ENCODE measurements around the gene PCNX2. TPM values are rescaled to one million over a fixed set of nuclear protein-coding genes. Genes with fewer than 3 reads are reported as not detected.
"Not testable (repeated sequence)": the region's sequence is repeated elsewhere in the genome, so short reads cannot be mapped to it uniquely, and the experiment has no call there.

The PCNX2 gene
- total RNA-seq, 2 experiments from 2014 or later = 25.0 to 29.8 TPM

DNA sequence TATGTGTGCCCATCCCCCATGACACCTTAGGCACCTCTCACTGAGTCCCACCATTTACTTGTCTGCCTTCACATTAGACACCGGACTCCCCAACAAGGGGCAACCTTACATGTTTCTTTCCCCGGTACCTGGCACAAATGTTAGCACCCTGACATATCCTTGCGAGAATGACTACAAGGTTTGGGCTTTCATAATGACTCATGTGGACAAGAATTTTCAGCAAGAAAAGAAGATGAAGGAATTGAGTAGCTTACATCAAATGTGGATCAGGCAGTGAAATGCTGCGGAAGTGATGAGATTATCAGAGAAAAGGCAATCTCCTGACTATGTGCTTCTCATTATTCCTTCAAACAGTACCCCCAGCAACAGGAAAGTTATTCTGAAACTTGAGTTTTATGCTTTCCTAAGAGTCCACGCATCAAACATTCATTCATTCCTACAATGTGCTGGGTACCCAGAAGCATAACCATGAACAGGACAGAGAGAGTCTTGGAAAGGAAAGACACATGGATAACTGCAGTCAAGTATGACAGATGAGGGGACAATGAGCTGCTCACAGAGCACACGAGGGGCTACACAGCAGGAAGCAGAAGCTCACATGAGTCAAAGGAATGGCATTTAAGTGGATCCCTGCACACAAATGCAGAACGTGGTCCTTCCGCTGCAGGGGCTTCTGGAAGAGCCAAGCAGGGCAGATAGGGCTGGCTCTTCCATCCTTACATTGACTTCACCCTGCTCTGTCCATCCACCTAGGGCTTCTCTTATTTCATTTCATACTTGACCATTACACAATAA, 112.1 kb downstream of the PCNX2 start:
- Mint-ChIP-seq H3K4me3 (no peak overlapping the region), H3K4me1 (peaks cover 17% of the 10 kb centered on the region), H3K36me3 (ENCODE audit: low read depth) (peaks cover 44% of the 10 kb centered on the region), H3K9me3 (peaks cover 15% of the 10 kb centered on the region), H3K27ac (no peak overlapping the region), H3K27me3 (no peaks in the 10 kb centered on the region)
- DNase-seq = no peak
- POLR2A ChIA-PET = no interaction called here
- CTCF ChIA-PET = no interaction called here

DNA sequence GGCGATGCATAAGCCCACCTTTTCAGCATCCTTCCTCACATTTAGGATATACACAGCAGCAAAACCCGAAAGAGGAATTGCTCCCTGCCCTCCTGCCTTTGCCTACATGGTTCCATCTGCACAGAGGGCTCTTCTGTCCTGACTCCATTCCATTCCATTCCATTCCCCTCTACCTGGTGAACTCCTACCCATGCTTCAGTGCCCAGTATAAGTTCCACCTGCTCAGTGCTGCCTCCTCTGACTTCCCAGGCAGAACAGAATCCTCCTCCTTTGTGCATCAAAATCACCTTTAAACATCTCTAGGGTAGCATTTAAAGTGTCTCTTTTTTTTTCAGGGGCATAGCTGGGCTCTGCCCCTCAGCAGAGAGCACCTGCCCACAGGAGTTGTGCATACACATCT, 112.9 kb downstream of the PCNX2 start:
- Mint-ChIP-seq H3K27me3 (no peaks in the 10 kb centered on the region), H3K9me3 (peaks cover 23% of the 10 kb centered on the region), H3K4me1 (peaks cover 17% of the 10 kb centered on the region), H3K4me3 (no peak overlapping the region), H3K27ac (no peak overlapping the region), H3K36me3 (ENCODE audit: low read depth) (peaks cover 53% of the 10 kb centered on the region)
- POLR2A ChIA-PET = no interaction called here
- no peak for DNase-seq
- CTCF ChIA-PET = no interaction called here

DNA sequence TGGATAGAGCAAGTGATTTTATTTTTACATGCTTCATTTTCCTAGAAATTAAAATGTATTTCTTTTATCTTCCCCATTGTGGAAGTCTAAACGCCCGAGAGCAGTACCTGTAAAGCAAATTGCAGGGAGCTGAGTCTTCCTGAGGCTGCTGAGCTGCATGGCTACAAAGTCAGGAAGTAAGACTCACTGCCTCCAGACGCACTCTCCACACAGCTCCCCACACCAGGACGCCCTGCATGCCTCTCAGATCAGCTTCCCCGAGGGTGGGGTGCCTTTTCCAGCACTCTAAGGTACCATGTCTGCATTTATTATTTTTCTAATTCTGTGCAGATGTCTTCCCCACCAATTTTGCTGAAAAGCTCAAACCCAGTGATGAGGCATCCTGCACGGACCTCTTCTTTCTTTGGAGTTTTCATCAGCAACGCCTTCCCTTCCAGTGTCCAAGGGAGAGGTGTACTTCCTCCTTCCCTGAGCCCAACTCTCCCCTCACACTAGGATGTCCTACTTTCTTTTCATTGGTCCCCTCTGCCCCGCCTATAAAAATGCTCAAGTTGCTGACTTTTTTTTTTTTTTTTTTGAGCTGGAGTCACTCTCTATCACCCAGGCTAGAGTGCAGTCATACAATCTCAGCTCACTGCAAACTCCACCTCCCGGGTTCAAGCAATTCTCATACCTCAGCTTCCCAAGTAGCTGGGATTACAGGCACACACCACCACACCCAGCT, 114.7 kb downstream of the PCNX2 start:
- POLR2A ChIA-PET = no interaction called here
- Mint-ChIP-seq H3K27ac (no peak overlapping the region), H3K27me3 (no peaks in the 10 kb centered on the region), H3K36me3 (ENCODE audit: low read depth) (peaks cover 68% of the 10 kb centered on the region), H3K4me1 (peaks cover 17% of the 10 kb centered on the region), H3K9me3 (peaks cover 33% of the 10 kb centered on the region), H3K4me3 (no peak overlapping the region)
- CTCF ChIA-PET = interaction anchor here (0.6 to 1.6 kb wide), 2 partner anchors 28 to 62 kb away, joined by 3 to 4 read pairs; no protein-coding TSS in a partner anchor
- no peak for DNase-seq

DNA sequence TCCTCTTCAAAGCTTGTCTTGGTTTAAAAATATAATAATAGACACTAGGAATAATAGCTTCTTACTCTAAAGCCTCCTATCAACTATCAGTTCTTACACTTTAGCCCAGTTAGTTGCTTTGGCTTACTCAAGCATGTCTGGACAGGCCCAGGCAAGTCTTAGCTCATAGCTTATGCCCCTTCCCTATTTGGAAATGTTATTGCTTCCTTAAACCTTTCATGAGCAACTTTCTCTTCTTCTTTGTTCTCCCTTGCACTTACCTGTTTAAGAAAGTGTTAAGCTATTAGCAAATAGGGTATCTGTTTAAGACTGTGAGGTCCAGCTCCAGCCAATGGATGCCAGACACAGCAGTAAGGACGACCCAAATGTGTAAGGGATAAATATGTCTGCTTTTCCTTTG, 115.9 kb downstream of the PCNX2 start:
- peaks cover 79% of the 10 kb centered on the region for H3K36me3 Mint-ChIP-seq (ENCODE audit: low read depth)
- H3K27me3 Mint-ChIP-seq, DNase-seq, POLR2A ChIA-PET, H3K4me3 Mint-ChIP-seq: not testable (repeated sequence)
- H3K9me3 Mint-ChIP-seq = peaks cover 33% of the 10 kb centered on the region
- CTCF ChIA-PET = interaction anchor here (0.9 to 1.6 kb wide), 2 partner anchors 29 to 117 kb away, joined by 3 to 4 read pairs; no protein-coding TSS in a partner anchor
- peaks cover 17% of the 10 kb centered on the region for H3K4me1 Mint-ChIP-seq
- peak overlapping the region; percentile 48 for H3K27ac Mint-ChIP-seq

DNA sequence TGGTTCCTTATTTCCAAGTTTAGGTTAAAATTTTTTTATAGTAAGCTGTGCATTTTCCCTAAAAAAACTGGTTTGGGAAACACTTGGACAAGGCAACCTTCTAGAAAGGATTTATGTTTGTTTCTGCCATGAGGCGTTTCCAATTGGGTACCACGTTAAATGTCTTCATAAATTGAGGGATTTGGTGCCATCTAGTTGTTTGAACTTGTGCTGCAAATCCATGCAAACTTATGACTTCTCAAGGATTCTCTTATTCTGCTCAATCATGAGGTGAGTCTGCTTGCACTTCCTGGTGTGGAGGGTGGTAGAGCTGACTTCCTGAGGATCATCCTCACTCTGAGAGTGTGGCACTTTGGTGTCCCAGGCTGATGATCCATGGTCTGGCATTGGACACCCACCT, 123.3 kb downstream of the PCNX2 start:
- ChIA-PET CTCF (interaction anchor here (0.6 kb wide), 1 partner anchor 909 kb away, joined by 3 read pairs; no protein-coding TSS in a partner anchor), POLR2A (no interaction called here)
- no peak for DNase-seq
- no peaks in the 10 kb centered on the region for H3K4me1 Mint-ChIP-seq
- no peaks in the 10 kb centered on the region for H3K27me3 Mint-ChIP-seq
- no peak overlapping the region for H3K27ac Mint-ChIP-seq
- H3K4me3 Mint-ChIP-seq = no peak overlapping the region
- H3K36me3 Mint-ChIP-seq (ENCODE audit: low read depth) = peaks cover 61% of the 10 kb centered on the region
- peaks cover 21% of the 10 kb centered on the region for H3K9me3 Mint-ChIP-seq

DNA sequence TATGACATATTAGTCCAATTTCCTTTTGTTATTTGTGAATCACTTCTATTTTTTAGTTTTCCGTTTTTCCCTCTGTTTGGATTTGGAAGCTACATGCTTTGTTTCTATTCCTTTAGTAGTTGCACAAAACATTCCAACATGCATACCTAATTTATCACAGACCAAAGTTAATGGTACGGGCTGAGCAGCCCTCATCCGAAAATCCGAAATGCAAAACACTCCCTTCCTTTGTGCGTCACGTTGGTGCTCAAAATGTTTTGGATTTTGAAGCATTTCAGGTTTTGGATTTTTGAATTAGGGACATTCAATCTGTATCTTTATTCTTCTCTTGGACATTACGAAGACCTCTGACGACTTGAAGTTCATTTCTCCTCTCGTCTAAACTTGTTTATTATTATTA, 124.8 kb downstream of the PCNX2 start:
- Mint-ChIP-seq H3K27ac (no peak overlapping the region), H3K9me3 (peaks cover 15% of the 10 kb centered on the region), H3K27me3 (no peaks in the 10 kb centered on the region), H3K4me1 (no peaks in the 10 kb centered on the region), H3K4me3 (no peak overlapping the region), H3K36me3 (ENCODE audit: low read depth) (peaks cover 53% of the 10 kb centered on the region)
- POLR2A ChIA-PET = no interaction called here
- DNase-seq = no peak
- CTCF ChIA-PET = no interaction called here

DNA sequence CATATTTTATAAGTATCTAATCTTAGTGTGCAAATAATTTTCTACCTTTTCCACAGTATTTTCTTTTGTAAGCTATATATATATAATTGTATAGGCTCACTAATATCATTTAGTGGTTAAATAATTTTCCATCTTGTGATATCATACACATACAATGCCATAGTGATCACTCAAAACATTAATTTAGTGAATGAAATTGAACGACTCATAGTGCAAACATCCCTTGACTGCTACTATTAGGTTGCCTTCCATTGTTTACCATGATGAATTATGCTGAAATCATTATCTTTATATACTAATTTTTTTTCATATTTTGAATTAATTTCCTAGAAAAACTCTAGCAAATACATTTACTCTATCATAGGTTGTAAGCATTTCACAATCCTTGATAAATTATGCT, 127.1 kb downstream of the PCNX2 start:
- no peak for DNase-seq
- H3K4me1 Mint-ChIP-seq = no peaks in the 10 kb centered on the region
- H3K4me3 Mint-ChIP-seq = no peak overlapping the region
- peaks cover 25% of the 10 kb centered on the region for H3K9me3 Mint-ChIP-seq
- H3K27me3 Mint-ChIP-seq = no peaks in the 10 kb centered on the region
- peaks cover 49% of the 10 kb centered on the region for H3K36me3 Mint-ChIP-seq (ENCODE audit: low read depth)
- CTCF ChIA-PET = no interaction called here
- no peak overlapping the region for H3K27ac Mint-ChIP-seq
- POLR2A ChIA-PET = no interaction called here

DNA sequence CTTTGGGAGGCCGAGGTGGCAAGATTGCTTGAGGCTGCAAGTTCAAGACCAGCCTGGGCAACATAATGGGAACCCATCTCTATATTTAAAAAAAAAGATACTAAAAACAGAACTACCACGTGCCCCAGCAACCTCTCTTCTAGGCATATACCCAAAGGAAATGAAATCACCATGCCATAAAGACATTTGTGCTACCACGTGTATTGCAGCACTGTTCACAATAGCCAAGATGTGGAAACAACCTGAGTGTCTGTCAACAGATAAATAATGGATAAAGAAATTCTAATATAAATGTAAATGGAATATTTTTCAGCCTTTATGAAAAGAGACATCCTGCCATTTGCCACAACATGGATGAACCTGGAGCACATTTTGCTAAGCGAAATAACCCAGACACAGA, 128.6 kb downstream of the PCNX2 start:
- DNase-seq = no peak
- H3K4me1 Mint-ChIP-seq = no peaks in the 10 kb centered on the region
- POLR2A ChIA-PET = no interaction called here
- no peak overlapping the region for H3K27ac Mint-ChIP-seq
- H3K4me3 Mint-ChIP-seq = no peak overlapping the region
- no peaks in the 10 kb centered on the region for H3K27me3 Mint-ChIP-seq
- H3K9me3 Mint-ChIP-seq = peaks cover 22% of the 10 kb centered on the region
- H3K36me3 Mint-ChIP-seq (ENCODE audit: low read depth) = peaks cover 37% of the 10 kb centered on the region
- CTCF ChIA-PET = no interaction called here

DNA sequence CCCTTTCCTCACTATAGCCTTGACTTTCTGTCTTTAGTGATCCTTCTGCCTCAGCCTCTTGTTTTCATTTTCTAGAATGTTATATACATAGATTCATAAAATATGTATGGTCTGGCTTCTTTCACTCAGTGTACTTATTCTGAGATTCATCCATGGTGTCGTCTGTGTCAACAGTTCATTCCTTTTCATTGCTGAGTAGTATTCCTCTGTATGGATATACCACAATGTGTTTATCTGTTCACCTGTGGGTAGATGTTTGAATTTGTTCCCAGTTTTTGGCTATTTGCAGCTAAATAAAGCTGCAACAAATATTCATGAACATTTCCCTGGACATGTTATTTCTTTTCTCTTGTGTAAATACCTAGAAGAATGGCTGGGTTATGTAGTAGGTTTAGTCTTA, 131.8 kb downstream of the PCNX2 start:
- ChIA-PET POLR2A (no interaction called here), CTCF (no interaction called here)
- H3K4me1 Mint-ChIP-seq = no peaks in the 10 kb centered on the region

DNA sequence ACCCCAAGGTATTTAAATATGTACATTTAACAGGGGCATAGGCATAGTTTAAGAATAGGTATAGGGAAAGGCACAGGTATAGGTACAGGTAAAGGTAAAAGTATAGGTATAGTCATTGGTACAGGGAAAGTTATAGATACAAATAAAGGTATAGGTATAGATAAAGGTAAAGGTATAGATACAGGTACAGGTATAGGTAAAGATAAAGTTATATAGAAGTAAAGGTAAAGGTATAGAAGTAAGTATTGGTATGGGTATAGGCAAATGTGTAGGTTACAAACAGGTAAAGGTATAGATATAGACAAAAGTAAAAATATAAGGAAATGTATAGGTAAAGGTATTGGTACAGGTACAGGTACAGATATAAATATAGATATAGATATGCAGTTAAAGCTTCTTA, 137.2 kb downstream of the PCNX2 start:
- peaks cover 29% of the 10 kb centered on the region for H3K36me3 Mint-ChIP-seq (ENCODE audit: low read depth)
- H3K27ac Mint-ChIP-seq = no peak overlapping the region
- no peaks in the 10 kb centered on the region for H3K9me3 Mint-ChIP-seq
- no peak overlapping the region for H3K4me3 Mint-ChIP-seq
- ChIA-PET POLR2A (no interaction called here), CTCF (no interaction called here)
- DNase-seq = no peak
- no peaks in the 10 kb centered on the region for H3K4me1 Mint-ChIP-seq
- no peaks in the 10 kb centered on the region for H3K27me3 Mint-ChIP-seq

More for the DNA sequence above, 131.8 kb downstream of the PCNX2 start:
- Mint-ChIP-seq H3K27ac (peak overlapping the region; percentile 44), H3K4me3 (no peak overlapping the region), H3K27me3 (no peaks in the 10 kb centered on the region), H3K36me3 (ENCODE audit: low read depth) (peaks cover 29% of the 10 kb centered on the region), H3K9me3 (peaks cover 12% of the 10 kb centered on the region)
- no peak for DNase-seq

DNA sequence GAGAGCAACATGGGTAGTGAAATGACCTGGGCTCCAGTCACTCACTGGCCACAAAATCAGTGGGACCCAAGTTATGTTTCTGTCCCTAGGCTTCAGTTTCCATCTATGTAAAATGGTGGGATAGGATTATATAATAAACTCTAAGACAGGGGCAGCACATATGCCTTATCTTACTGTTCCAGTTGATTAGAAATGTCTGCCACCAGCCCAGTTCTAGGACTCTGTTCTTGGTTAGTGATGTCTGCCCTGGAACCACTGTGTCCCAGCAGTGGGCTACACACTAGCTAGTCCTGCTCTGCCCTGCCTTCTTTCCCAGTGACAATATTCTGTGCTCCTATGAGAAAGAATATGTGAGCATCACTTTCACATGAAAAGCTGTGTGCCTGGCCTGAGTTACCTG, 138.3 kb downstream of the PCNX2 start:
- Mint-ChIP-seq H3K27me3 (no peaks in the 10 kb centered on the region), H3K4me3 (no peak overlapping the region)
- POLR2A ChIA-PET = no interaction called here

DNA sequence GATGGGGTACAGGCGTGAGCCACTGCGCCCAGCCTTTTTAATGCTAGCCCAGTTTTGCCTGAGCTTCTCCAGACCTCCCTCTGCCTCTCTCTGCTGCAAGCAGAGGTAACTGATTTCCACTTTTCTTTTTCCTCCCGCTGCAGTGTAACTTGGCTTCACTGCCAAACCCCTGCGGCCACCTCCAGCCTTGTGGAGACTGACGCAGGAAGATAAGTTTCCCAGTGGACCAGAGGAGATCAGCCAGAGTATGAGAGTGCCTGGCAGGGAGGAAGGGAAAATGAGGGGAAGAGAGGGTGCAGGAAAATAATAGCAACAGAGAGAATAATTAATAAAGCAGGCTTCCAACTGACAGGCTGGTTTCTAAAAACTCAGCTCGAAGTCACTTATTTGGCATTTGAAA, 143.7 kb downstream of the PCNX2 start:
- Mint-ChIP-seq H3K27ac (no peak overlapping the region), H3K9me3 (no peaks in the 10 kb centered on the region), H3K36me3 (ENCODE audit: low read depth) (peaks cover 8% of the 10 kb centered on the region), H3K4me3 (no peak overlapping the region), H3K4me1 (no peaks in the 10 kb centered on the region), H3K27me3 (no peaks in the 10 kb centered on the region)
- CTCF ChIA-PET = no interaction called here
- POLR2A ChIA-PET = no interaction called here
- DNase-seq = no peak

More for the DNA sequence above, 138.3 kb downstream of the PCNX2 start:
- CTCF ChIA-PET = no interaction called here
- no peak for DNase-seq
- Mint-ChIP-seq H3K9me3 (no peaks in the 10 kb centered on the region), H3K36me3 (ENCODE audit: low read depth) (peaks cover 27% of the 10 kb centered on the region), H3K27ac (no peak overlapping the region), H3K4me1 (no peaks in the 10 kb centered on the region)

DNA sequence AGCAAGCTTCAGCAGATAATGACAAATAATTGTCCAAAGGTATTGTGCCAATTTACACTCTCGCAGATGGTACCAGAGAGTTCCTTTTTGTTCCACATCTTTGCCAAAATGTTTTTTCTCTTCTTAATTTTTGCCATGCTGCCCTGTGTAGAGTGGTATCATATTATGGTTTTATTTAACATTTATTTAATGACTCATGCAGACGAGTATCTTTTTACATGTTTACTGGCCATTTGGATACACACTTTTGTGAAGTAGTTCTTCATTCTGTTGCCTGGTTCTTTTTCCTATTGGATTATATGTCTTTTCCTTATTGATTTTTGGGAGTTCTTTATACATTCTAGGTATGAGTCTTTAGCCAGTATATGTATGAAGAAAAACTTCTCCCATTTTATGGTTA, 151.1 kb downstream of the PCNX2 start:
- CTCF ChIA-PET = no interaction called here
- POLR2A ChIA-PET = no interaction called here
- Mint-ChIP-seq H3K27me3 (no peaks in the 10 kb centered on the region), H3K36me3 (ENCODE audit: low read depth) (peaks cover 15% of the 10 kb centered on the region), H3K4me1 (no peaks in the 10 kb centered on the region), H3K9me3 (no peaks in the 10 kb centered on the region), H3K27ac (no peak overlapping the region), H3K4me3 (no peak overlapping the region)
- DNase-seq = no peak

Measured in activated CD4-positive, alpha-beta T cell treated with anti-CD3 and anti-CD28 coated beads, Interleukin-2, amount 10 ng/mL, durations not matched to agents 7 days and 5 days (primary cell).